HG03103 (cell line): ENCODE data around the gene PPP5C.

Source experiments
- ATAC-seq: cut with Tn5 transposase; IDR thresholded peaks from one replicate; pipeline ENCODE4 v1.9.1; 2021; ENCODE audit warnings: low read depth; ENCODE audit not compliant: unreplicated experiment

PPP5C gene

DNA sequence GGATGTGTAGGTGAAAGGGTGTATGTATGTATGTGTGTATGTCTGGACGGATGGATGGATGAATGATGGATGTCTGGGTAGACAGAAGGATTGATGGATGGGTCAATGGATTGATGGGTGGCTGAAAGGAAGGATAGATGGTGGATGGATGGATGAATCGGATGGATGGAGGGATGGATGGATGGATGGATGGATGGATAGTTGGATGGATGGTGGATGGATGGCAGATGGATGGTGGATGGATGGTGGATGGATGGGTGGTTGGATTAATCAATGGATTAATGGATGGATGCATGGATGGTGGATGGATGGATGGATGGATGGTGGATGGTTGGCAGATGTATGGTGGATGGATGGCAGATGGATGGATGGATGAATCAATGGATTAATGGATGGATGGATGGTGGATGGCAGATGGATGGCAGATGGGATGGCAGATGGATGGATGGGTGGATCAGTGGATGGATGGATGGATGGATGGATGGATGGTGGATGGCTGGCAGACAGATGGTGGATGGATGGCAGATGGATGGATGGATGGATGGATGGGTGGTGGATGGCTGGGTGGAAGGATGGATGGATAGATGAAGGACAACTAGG lies 16.5 kb upstream of the PPP5C start:
- no peak for ATAC-seq

DNA sequence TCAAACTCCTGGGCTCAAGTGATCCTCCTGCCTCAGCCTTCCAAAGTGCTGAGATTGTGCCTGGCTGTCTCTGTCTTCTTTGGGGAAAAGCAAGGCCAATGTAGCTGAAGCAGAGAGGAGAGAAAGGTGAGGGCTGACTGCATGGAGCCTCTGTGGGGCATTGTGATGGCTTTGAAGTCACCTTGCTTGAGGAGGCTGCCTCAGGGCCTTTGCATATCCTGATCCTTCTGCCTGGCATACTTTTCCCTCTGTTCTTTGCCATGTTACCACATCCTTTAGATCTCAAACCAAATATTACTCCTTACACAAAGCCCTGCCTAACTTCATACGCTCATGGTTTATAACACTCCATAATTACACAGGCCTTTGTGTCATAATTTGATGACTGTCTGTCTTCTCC lies 9.4 kb upstream of the PPP5C start:
- no peak for ATAC-seq

DNA sequence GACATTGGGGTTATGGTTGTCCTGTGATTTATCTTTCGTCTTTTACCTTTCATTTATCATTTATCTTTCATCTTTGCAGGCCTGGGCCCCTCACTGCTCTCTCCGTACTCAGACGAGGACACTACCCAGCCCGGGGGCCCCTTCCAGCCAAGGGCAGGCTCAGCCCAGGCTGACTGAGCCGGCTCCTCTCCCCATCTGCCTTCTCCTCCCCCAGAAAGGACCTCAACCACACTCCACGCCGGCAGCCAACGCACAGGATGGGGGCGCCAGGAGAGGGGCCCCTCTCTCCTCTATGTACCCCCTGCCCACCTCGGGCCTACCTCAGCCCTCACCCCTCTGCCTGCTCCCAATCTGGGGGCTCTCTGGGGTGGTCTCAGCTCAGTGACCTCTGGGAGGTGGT lies 7.4 kb upstream of the PPP5C start:
- no peak for ATAC-seq

DNA sequence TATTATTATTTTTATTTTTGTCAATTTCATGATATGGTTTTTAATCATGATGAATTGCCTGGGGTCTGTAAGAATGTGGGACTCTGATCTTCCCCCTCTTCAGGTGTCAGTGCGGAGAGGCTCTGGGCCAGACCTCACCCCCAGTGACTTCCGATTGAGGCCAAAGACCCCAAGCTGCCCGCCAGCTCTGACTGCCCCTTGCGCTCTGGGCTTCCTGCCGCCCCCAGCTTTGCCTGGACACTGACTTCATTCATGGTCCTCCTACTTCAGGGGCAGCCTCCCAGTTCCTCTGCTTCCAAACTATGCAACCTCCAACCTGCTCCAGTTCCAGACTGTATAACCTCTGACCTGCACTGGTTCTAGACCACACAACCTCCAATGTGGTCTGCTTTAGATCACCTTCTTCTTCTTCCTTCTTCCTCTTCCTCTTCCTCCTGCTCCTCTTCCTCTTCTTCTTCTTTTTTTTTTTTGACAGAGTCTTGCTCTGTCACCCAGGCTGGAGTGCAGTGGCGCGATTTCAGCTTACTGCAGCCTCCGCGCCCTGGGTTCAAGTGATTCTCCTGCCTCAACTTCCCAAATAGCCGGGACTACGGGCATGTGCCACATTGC lies 6.7 kb upstream of the PPP5C start:
- no peak for ATAC-seq

DNA sequence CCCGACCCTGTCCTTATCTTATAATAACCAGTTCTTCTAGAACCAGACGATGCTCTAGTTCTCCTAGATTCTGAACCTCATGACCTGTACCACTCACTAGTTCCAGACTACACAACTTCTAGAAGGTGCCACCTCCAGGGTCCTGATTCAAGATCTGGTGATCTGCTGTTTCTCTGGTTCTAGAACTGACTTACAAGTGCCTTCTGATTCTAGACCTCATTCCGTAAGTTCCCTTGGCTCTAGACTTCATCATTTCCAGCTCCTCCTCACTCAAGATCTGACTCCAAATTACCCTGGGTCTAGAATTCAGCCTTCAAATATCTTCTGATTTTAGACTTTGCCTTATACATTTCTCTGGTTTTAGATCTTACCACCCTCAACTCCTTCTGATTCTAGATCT lies 5.0 kb upstream of the PPP5C start:
- no peak for ATAC-seq

DNA sequence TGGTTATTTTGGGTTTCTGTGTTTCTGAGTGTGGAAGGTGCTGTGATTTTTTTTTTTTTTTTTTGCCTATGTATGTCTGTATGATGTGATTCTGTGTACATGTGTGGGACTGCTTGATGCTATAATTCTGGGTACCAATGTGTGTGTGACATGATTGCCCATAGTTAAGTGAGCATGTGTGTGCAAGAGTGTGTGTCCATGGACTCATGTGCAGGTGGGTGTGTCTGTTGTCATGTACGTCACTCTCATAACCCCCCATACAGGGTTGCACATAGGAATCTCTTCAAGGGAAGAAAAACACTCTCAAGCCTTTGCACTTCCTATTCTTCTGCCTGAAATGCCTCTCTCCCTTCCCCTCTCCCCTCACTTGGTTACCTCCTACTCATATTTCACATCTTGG lies 2.5 kb upstream of the PPP5C start:
- no peak for ATAC-seq

DNA sequence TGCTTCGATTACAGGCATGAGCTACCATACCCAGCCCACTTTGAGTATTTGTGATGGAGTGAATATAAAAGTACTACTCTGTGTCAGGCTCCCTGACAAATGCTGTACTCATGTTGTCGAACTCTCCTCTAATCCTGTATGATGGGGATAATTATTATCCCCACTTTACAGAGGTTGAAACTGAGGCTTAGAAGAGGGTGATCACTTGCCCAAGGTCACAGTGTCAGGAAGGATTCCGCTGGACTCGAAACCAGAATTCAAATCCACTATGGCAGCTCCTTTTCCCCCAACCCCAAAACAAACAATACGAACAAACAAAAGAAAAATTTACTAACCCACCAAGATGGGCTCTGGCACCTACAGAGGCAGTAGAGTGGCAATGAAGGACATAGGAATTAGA lies 1.7 kb upstream of the PPP5C start:
- no peak for ATAC-seq

DNA sequence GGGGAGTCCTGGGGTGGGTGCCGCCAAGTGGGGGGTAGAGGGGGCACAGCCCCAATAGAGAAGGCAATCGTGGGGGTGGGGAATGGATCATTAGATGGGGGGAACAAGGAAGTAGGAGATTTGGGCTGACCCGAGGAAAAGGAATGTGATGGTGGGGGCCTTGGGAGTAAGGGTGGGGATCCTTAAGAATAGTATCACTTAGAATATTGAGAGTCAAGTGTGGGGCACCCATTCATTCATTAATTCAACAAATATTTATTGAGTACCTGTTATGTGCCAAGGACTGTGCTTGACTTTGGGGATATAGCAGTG lies 641 bp downstream of the PPP5C start:
- no peak for ATAC-seq

DNA sequence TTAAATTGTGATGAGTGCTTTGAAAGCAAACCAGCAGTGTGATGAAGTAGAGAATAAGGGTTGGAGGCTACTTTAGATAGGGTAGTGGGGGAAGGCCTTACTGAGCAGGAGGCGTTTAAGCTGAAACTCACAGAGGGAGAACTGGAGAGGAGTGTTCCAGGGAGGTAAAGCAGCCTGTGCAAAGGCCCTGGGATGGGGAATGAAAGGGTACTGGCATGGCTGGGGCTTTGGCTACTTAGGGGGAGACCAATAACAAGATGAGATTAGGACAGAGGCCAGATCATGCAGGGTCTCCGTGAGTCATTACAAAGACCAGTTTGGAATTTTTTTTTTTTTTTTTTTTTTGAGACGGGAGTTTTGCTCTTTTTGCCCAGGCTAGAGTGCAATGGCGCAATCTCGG lies 1.1 kb downstream of the PPP5C start:
- no peak for ATAC-seq

DNA sequence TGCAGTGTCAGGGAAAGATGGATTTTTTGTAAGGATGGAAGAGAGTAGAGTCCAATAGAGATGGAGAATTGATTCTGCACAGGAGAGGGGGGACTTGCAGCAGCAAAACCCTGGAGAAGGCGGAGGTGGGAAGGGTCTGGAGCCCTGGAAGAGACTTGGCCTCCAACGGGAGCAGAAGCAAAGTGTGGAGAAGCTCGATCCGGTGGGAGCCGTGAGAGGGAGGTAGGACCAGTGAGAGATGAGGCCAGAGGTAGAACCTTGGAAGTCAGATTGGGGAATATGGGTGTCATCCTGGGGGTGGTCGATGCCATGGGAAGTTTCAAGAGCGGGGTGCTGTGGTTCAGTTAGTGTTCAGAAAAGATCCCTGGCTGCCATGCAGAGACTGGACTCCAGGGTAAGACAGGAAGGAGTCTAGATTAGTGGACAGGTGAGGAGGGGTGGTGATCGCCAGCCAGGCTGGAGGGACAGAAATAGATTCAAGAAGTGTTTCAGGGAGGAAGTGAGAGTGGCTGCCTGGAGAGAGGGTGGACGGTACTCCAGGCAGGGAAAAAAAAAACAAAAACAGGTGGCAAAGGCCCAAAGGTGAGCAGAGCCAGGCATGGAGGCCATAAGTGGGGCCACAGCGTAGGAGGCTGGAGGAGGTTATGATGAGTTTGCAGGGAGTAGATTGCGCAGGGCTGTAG lies 2.6 kb downstream of the PPP5C start:
- no peak for ATAC-seq

DNA sequence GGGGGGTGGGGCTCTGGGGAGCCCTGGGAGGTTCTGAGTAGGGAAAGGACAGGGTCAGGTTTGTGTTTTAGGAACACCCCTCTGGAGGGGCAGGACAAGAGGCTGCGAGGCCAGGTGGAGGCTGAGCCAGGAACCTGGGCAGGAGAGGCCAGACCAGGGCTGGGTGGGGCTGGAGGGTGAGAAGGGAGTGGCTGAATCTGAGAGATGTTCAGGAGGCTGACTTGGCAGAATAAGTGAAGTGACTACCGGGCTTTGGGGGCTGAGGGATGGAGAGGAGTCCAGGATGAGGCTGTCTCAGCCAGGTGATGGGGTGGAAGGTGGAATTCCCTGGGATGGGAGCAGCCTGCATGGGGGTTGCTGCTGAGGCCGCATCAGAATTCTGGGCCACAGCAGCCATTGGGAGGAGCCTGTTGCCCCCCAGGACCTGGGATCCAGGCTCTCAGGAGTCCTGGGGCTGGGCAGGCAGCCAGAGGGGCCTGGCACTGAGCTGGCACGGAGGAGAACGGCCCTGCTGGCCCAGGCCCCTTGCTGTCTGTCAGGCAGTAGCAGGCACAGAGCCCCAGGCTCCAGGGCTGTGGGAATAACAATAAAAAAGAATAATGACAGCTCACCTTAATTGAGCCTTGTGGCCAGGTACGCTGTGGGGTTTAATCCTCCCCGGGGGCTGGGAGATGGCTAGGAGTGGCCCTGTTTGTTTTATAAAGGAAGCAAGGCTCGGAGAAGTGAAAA lies 3.3 kb downstream of the PPP5C start:
- no peak for ATAC-seq

DNA sequence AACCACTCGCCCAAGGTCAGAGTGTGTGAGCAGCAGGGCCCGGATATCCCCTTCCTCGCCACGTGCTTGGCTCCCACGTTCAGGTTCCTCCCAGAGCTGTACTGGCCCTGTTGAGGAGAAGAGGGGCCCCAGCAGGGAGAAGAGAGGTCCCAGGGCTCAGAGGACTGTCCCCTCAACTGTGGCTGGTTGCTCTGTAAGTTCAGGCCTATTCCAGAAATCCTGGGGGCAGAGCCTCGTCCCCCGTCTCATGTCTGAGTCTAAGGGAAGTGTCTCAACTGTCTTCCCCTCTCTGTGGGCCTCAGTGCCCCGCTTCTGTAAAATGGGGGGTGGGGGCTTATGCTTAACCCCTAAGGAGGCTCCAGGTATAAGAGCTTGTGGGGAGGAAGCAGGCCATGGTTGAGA lies 3.9 kb downstream of the PPP5C start:
- ATAC-seq = no peak

DNA sequence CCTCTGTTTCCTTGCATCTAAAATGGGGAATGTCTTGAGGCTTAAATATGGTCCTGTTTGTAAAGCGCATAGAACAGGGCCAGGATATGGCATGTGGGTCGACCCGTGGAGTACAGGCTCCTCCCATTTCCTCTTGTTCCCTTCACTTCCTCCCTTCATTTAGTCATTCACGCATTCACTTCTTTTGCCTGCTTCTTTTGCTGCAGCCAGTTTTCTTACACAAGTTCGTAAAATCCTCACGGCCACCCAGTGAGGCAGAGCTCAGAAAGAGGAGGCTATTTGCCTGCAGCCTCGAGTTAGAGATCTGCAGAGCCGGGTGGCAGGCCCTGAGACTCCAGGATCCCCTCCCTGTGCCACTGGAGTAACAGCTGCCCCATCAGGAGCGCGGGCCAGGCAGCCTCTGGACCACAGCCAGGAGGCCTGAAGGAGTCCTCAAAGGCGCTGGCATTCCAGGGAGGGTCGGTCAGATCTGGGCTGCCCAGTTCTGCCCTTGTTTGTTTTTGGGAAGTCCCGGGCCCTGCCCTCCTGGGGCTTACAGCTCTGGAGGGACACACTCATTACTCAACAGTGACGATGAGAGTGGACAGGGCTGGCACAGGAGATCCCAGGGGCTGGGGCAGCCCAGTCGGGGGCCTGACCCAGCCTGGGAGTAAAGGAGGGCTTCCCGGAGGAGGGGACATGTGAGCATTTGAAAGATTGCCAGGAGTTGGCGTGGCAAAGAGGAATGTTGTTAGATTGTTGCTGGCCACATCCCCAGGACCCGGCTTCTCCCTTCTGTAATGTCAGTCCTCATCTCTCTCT lies 4.6 kb downstream of the PPP5C start:
- ATAC-seq = no peak

DNA sequence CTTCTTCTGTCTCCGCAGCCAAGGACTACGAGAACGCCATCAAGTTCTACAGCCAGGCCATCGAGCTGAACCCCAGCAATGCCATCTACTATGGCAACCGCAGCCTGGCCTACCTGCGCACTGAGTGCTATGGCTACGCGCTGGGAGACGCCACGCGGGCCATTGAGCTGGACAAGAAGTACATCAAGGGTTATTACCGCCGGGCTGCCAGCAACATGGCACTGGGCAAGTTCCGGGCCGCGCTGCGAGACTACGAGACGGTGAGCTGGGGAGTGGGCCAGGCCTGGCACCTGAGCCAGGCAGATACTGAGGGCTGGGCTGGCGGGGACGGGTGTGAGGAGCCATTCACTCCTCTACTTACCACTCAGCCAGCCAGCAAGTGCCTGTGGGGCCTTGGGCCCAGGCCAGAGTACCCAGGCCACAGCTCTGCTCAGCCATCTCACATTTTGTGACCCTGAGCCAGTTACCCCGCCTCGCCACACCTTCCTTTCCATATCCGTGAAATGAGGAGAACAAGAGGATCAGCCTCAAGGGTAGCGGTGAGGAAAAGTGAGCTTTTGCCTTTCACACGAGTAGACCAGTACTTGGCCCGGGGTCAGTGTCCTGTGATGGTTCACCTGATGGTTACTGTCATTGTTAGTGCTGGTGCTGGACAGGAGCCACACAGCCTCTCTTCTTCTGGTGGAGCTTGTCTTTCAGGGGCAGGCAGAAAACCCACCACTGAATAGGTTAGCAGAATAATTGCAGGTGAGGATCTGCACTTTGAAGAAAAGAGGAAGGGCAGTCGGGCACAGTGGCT lies 7.0 kb downstream of the PPP5C start:
- no peak for ATAC-seq

DNA sequence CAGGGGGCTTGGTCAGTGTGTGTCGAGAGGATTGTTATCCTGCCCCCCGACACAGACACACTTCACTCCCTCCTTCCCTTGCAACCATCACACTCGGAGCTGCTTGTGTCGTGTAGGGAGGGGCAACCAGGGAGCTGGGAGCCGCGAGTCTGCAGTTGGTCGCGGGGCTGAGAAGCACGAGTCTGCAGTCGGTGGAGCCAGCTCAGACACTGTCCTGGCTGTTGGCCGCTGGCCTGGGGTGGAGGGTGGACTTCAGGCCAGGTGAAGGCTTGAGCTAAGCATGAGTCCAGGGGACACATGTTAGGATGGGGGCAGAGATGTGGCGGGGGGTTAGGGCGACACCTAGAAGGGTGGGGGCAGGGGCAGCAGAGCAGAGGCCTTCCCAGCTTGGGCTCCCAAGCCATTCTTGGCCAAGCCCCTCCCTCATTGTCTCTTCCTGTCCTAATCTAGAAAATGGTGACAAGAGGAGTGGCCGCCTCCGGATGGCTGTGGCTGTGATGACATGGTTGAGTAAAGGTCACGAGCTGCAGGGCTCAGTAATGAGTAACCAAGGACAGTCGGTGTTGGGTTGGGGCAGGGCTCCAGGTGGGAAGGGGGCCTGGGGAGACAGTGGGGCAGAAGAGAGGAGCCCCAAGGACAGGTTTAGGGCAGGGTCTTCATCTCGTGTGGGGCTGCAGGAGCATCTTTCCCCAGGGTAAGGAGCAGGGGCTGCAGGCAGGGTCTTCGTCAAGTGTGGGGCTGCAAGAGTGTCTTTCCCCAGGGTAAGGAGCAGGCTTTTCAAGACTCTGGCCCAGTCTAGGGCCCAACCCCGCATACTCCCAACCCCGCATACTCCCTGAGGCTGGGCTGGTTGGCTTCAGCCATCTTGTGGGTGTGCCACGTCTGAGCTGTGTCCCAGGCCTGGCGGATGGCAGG lies 8.6 kb downstream of the PPP5C start:
- no peak for ATAC-seq

DNA sequence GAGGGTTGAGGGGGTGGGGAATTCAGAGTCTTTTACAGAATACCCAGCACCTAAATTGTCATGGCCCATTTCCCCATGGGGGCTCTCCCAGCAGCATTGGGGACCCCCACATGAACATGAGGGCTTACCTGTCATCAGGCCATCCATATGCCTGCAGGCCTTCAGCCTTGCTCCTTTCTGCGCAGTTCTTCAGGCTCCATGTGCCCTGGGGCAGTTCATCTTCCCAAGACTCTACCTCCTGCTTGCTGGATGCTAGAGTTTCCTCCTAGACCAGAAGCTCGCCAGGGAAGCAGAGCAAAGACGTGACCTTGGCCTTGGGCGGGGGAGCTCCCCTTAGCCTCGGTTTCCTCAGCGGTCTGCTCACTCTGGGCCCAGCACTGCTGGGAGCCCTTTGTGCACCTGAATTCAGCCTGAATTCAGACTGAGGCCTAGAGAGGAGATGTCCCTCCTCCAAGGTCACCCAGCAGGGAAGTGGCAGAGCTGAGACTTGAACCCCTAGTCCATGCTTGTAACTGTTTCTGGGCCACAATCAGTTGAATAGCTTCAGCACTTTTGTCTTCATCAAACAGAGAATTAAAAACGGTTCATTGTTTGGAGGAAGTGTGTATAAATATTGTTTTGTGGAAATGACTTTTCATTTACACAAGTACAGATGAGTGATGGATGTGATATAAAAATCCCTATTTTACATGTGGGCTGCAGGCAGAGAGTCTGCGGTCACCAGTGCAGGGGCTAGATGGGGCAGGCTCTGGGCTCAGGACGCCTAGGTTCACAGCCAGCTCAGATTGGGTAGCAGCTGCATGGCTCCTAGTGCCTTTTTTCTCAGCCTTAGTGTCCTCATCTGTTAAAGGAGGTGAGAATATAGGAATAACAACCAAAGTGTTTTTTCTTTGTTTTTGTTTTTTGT lies 9.5 kb downstream of the PPP5C start:
- no peak for ATAC-seq

DNA sequence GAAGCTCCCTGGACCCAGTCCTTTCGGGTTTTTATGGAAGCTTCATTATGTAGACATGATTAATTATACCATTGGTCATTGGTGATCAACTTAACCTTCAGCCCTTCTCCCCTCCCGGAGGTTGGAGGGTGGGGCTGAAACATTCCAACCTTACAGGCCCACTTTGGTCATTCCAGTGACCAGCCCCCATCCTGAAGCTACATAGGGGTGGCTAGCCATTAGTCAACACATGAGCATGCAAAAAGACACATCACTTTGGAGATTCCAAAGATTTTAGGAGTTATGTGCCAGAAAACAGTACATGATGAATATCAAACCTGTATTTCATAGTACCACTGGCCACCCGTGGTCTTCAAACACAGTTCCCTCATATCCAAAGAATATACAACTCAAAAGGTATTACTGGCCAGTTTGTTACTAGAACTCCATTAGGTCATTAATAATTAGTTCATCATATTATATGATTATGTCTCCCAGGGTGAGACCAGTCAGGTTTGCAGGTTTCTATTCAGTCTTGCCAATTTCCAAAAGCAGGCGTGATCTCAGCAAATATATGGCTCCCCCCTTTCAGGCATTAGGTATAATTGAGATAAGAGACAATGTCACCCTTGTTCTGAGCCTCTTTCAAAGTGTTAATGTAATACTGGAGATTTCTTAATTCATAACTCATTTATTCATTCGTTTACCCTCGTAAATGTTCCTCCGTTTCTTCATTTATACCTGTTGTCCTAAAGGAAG lies 11.1 kb downstream of the PPP5C start:
- no peak for ATAC-seq

DNA sequence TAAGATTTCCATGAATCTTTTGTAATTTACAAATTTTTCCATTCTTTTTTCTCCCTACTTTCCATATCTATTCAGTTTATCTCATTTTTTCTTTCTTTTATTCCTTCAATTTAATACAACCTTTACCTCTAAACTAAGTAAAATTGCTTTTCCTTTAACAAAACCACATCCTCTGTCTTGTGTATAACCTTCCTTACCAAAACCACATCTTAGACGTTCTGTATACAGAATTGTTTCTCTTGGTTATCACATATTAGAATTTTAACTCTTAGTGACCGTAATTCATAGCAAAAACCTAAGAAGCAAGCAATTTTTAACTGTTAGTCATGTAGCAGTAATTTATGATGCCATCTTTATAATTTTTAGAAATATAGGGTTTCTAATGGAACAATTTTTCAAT lies 15.0 kb downstream of the PPP5C start:
- ATAC-seq = no peak
